Measurements from ENCODE around the gene GLT8D2. TPM values are rescaled to one million over a fixed set of nuclear protein-coding genes. Genes with fewer than 3 reads are reported as not detected.

GLT8D2 gene
- total and polyA plus RNA-seq, 2 donors from 2014 or later, result 7.0 to 7.7 TPM

DNA sequence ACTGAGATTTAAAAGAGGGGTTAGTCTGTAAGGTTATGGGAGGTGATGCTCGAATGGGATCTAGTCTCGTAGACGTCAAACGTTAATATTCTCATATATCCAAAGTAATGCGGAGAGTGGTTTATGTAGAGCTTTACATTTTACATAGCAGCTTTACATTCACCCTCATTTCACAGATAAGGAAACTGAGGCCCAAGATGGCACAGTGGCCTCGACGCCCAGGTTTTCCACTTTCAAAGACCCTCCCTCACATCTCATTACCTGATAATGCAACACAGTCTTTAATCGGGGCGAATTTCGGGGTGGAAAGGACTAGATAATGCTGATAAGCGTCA is 84.8 kb downstream of the GLT8D2 start:
- H3K9me3 ChIP-seq (ENCODE audit: control insufficient read depth in 2 of 3, insufficient read depth in 1 of 3, low read length in 3 of 3), result no peaks in the 10 kb centered on the region
- no peaks in the 10 kb centered on the region for H3K27me3 ChIP-seq (ENCODE audit: control insufficient read depth, insufficient read depth, low read length)
- H3K9ac ChIP-seq (ENCODE audit: low read length in 3 of 3), result peak overlapping the region; percentile 76 to 100 (median 93)
- H3K36me3 ChIP-seq (ENCODE audit: control insufficient read depth in 2 of 3, insufficient read depth in 3 of 3, low read length in 3 of 3), result peaks cover 0 to 2% (median 0%) of the 10 kb centered on the region in 3 donors
- intact Hi-C loops (cut with DNase I), result no loop called here
- TF ChIP-seq, protein P1, sequence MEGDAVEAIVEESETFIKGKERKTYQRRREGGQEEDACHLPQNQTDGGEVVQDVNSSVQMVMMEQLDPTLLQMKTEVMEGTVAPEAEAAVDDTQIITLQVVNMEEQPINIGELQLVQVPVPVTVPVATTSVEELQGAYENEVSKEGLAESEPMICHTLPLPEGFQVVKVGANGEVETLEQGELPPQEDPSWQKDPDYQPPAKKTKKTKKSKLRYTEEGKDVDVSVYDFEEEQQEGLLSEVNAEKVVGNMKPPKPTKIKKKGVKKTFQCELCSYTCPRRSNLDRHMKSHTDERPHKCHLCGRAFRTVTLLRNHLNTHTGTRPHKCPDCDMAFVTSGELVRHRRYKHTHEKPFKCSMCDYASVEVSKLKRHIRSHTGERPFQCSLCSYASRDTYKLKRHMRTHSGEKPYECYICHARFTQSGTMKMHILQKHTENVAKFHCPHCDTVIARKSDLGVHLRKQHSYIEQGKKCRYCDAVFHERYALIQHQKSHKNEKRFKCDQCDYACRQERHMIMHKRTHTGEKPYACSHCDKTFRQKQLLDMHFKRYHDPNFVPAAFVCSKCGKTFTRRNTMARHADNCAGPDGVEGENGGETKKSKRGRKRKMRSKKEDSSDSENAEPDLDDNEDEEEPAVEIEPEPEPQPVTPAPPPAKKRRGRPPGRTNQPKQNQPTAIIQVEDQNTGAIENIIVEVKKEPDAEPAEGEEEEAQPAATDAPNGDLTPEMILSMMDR (IDR thresholded peaks at IDR 0.05; ENCODE audit: borderline replicate concordance, extremely low read depth, insufficient read depth), result no peak
- DNase-seq, result no peak
- peak overlapping the region; percentile 83 to 100 (median 84) for H3K4me3 ChIP-seq (ENCODE audit: low read length in 3 of 3)
- H3K27ac ChIP-seq (ENCODE audit: low read depth in 2 of 2, low read length in 2 of 2), result peak overlapping the region; percentile 64 to 93
- no peak for FAIRE-seq
- H3K4me1 ChIP-seq (ENCODE audit: control insufficient read depth in 2 of 3, insufficient read depth in 2 of 3, low read depth in 1 of 3, low read length in 3 of 3), result peaks cover 0 to 17% (median 10%) of the 10 kb centered on the region in 3 donors

DNA sequence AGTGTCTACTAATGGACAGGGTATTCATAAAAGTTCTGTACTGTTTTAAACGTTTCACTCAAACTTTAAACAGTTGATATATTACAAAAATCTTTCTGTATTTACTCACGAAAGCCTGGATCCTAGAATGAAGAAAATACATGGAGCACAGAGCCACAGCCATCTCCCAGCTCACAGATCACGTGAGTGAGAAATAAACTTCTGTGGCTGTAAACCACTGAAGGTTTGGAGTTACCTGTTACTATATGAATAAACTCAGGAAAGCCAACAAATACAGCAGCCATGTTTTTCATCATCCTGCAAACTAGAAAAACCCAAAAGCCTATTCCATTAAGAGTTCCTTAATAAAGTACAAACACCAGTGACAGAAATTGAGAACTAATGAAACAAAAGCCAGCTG is 85.2 kb downstream of the GLT8D2 start:
- Histone ChIP-seq H3K27me3 (ENCODE audit: control insufficient read depth, insufficient read depth, low read length) (no peaks in the 10 kb centered on the region), H3K9me3 (ENCODE audit: control insufficient read depth in 2 of 3, insufficient read depth in 1 of 3, low read length in 3 of 3) (no peaks in the 10 kb centered on the region), H3K4me3 (ENCODE audit: low read length in 3 of 3) (peak overlapping the region; percentile 83 to 100 (median 84)), H3K27ac (ENCODE audit: low read depth in 2 of 2, low read length in 2 of 2) (peak overlapping the region; percentile 64 to 93), H3K4me1 (ENCODE audit: control insufficient read depth in 2 of 3, insufficient read depth in 2 of 3, low read depth in 1 of 3, low read length in 3 of 3) (peaks cover 0 to 17% (median 10%) of the 10 kb centered on the region in 3 donors), H3K36me3 (ENCODE audit: control insufficient read depth in 2 of 3, insufficient read depth in 3 of 3, low read length in 3 of 3) (peaks cover 0 to 2% (median 0%) of the 10 kb centered on the region in 3 donors), H3K9ac (ENCODE audit: low read length in 3 of 3) (peak overlapping the region; percentile 76 to 100 (median 93))
- DNase-seq, result peak in 1 of 5 donors; percentile 26
- intact Hi-C loops (cut with DNase I), result no loop called here
- no peak for FAIRE-seq
- TF ChIP-seq, protein P1 (IDR thresholded peaks at IDR 0.05; ENCODE audit: borderline replicate concordance, extremely low read depth, insufficient read depth), result no peak

DNA sequence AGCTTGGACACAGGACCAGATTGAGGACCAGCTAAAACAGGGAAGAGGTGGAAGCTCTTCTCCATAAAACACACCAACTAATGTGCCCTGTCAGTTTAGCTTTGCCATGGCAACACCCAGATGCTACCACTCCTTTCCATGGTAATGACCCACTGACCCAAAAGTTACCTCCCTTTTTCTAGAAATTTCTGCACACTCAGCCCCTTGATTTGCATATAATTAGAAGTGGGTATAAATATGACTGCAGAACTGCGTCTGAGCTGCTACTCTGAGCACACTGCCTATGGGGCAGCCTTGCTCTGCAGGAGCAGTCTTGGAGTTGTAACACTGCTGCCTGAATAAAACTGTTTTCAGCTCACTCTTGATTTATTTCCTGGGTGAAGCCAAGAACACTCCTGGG is 87.5 kb downstream of the GLT8D2 start:
- no peak overlapping the region for H3K27ac ChIP-seq (ENCODE audit: low read depth in 2 of 2, low read length in 2 of 2)
- no peaks in the 10 kb centered on the region for H3K36me3 ChIP-seq (ENCODE audit: control insufficient read depth in 2 of 3, insufficient read depth in 3 of 3, low read length in 3 of 3)
- H3K9ac ChIP-seq (ENCODE audit: low read length in 3 of 3), result no peak overlapping the region
- TF ChIP-seq, protein P1 (IDR thresholded peaks at IDR 0.05; ENCODE audit: borderline replicate concordance, extremely low read depth, insufficient read depth), result no peak
- no peak overlapping the region for H3K4me3 ChIP-seq (ENCODE audit: low read length in 3 of 3)
- no peaks in the 10 kb centered on the region for H3K9me3 ChIP-seq (ENCODE audit: control insufficient read depth in 2 of 3, insufficient read depth in 1 of 3, low read length in 3 of 3)
- intact Hi-C loops (cut with DNase I), result no loop called here
- FAIRE-seq (no peak), DNase-seq (peak in 1 of 5 donors; percentile 7)
- H3K27me3 ChIP-seq (ENCODE audit: control insufficient read depth, insufficient read depth, low read length), result no peaks in the 10 kb centered on the region
- peaks cover 0 to 11% (median 5%) of the 10 kb centered on the region in 3 donors for H3K4me1 ChIP-seq (ENCODE audit: control insufficient read depth in 2 of 3, insufficient read depth in 2 of 3, low read depth in 1 of 3, low read length in 3 of 3)

All from kidney (tissue), 14 donors.